Mucosa of descending colon (tissue), 3 donors: ENCODE results near the gene ARPC1B. TPM values are rescaled to one million over a fixed set of nuclear protein-coding genes. Genes with fewer than 3 reads are reported as not detected.

Experiments used
- ATAC-seq: fragments of 200-7000 bp; cut with Tn5 transposase; one replicate; pipeline ENCODE4 v1.9.1; 2020; ENCODE audit warnings: mild to moderate bottlenecking, moderate library complexity
- DNase-seq, 3 donors: peaks; one replicate each; pipeline ENCODE4 v3.0.0-alpha.2; 2020
- H3K36me3 ChIP-seq: fragments of 200-600 bp; one replicate; pipeline ENCODE4 v1.8.0; 2021; ENCODE audit warnings: low read depth, mild to moderate bottlenecking
- H3K4me1 ChIP-seq: fragments of 200-600 bp; one replicate; pipeline ENCODE4 v1.8.0; 2021; ENCODE audit warnings: low read depth, mild to moderate bottlenecking
- H3K4me3 ChIP-seq: fragments of 200-600 bp; one replicate; pipeline ENCODE4 v1.8.0; 2021; ENCODE audit warnings: mild to moderate bottlenecking
- H3K9me3 ChIP-seq: fragments of 200-600 bp; one replicate; pipeline ENCODE4 v1.8.0; 2021; ENCODE audit warnings: mild to moderate bottlenecking
- intact Hi-C, 2 donors: fragments of 100-400 bp; cut with DNase I in 1 of 2; cut with micrococcal nuclease in 1 of 2; formaldehyde crosslinking; loops; one replicate each; pipeline versions ENCODE4 v1.11.0 to v1.11.1; 2022; cut with DNase I, micrococcal nuclease
- total RNA-seq, 3 donors: library from RNA; stranded (reverse); fragmentation: NEBNext Ultra II Directional in 2 of 3; extraction: Animal tissue kit (Norgen Biotek cat#: 25700) in 2 of 3; gene quantifications; one replicate each; pipeline versions ENCODE4 v1.2.1 to v1.2.4, GENCODE V29; 2021 to 2023
- TF ChIP-seq, protein P1 (sequence below): fragments of 200-600 bp; IDR thresholded peaks from one replicate; pipeline ENCODE4 v1.8.0; 2022; ENCODE audit warnings: antibody characterized with exemption, mild to moderate bottlenecking
- donor health status: DM: no; HTN: no; CAD: no; lungs with moderate emphysema.
- donor health status: DM: no; HTN: no; CAD: no.
- donor health status: DM: no; HTN: yes; CAD: no.

ARPC1B gene
- total RNA-seq, 3 donors from 2014 or later, result 107 to 153 (median 119) TPM

DNA sequence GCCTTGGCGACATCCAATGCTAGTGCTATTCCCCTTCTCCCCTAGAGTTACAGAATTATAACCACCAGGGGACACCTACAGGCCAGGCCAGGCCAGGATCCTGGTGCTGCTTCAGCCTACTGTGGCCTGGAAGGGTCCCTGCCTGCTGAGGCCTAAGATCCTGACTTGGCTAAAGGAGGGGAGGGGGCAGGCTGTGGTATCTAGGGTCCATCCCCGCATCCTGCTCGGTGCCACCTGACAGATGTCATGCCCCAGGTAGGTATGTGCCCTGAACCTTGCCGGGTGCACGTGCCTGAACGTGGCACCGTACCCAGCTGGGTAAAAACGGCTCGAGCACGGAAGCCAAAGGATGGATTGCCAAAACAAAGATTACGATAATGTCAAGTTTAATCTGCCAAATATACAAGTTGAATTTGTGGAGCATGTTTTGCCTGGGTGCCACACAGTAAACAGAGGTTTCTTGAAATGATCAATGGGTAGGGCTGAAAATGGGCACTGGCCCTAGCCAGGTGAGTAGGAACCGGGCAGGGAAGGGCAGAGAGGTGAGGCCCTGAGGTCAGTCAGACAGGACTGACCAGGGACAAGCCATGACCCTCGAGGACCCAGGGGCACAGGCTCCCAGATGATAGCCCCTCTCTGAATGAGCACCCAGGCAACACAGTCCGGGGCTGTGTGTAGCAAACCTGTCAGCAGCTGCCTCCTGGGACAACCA is 21.2 kb downstream of the ARPC1B start:
- Histone ChIP-seq H3K36me3 (no peaks in the 10 kb centered on the region), H3K9me3 (no peaks in the 10 kb centered on the region), H3K4me3 (no peak overlapping the region), H3K4me1 (peaks cover 21% of the 10 kb centered on the region)
- intact Hi-C loops, result no loop called here
- DNase-seq (no peak), ATAC-seq (no peak)
- TF ChIP-seq, protein P1, sequence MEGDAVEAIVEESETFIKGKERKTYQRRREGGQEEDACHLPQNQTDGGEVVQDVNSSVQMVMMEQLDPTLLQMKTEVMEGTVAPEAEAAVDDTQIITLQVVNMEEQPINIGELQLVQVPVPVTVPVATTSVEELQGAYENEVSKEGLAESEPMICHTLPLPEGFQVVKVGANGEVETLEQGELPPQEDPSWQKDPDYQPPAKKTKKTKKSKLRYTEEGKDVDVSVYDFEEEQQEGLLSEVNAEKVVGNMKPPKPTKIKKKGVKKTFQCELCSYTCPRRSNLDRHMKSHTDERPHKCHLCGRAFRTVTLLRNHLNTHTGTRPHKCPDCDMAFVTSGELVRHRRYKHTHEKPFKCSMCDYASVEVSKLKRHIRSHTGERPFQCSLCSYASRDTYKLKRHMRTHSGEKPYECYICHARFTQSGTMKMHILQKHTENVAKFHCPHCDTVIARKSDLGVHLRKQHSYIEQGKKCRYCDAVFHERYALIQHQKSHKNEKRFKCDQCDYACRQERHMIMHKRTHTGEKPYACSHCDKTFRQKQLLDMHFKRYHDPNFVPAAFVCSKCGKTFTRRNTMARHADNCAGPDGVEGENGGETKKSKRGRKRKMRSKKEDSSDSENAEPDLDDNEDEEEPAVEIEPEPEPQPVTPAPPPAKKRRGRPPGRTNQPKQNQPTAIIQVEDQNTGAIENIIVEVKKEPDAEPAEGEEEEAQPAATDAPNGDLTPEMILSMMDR, result no peak

DNA sequence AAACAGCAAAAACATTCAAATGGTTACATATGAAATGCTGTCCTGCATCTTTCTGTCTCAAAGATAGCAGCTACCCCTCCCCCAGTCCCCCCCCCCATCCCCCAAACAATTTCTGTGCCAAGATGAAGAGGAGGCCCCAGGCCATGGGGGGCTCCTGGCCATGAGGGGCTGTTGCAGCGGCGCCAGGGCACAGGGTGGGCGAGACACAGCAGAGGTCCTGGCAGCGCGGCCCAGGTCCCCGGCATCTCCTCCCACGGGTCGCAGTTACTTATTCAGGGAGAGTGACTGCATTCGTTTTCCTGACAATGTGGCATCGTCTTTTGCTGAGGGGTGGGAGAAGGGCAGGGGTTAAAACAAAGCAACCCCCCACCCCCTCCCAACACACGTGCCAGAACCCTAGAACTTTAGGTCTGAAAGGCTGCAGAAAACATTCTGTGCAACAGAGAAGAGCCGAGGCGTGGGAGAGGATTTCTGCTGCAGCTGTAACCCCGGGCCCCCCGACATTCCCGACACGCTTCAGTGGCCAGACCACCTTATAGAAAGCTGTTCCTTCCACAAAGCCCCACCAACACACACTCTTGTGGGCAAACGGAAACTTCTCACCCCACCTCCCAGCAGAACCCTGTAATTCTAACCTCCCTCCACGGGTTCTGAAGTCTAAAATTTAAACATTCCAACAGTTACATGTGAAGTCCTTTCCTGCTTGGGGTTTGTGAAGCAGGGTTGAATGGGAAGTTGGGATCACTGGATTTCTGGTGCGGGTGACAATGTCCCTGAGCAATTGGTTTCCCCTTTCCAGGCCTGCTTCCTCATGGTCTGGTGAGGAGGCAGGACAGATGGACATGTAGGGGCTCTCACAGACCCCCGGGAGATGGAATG is 22.1 kb downstream of the ARPC1B start:
- Histone ChIP-seq H3K9me3 (no peaks in the 10 kb centered on the region), H3K36me3 (no peaks in the 10 kb centered on the region), H3K4me1 (peaks cover 21% of the 10 kb centered on the region), H3K4me3 (no peak overlapping the region)
- no peak for DNase-seq
- intact Hi-C loops, result no loop called here
- TF ChIP-seq, protein P1, result no peak
- no peak for ATAC-seq

DNA sequence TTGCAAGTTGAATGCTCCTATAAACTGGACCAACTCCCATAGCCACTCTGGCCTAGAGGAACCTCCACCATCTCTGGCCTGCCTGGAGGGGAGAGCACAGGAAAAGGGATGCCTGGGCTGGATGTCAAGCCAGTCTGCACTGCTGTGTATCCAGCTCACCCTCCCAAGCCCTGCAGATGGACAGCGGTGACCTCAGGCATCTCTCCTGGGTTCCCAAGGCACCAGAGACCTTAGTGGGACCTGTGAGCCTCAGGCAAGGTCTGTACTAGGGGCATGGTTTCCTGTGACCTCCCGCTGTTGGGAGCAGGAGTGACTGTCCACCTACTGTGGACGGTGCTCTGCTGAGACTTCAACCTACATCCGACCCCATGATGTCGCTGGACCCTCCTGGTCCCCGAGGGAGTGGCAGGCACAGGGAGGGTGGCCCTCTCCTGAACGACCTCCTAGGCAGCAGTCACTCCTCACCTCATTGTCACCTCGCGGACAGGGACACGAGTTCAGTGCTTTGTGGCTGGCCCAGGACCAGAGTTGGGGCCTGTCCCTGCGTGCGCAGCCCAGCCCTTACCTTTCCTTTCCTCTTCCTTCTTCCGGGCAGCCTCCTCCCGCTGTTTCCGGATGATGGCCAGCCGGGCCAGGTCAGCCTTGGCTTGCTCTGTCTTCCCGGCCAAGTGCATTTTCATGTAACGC is 22.9 kb downstream of the ARPC1B start:
- intact Hi-C loops, result no loop called here
- Histone ChIP-seq H3K36me3 (no peaks in the 10 kb centered on the region), H3K4me1 (peaks cover 13% of the 10 kb centered on the region), H3K4me3 (no peak overlapping the region), H3K9me3 (no peaks in the 10 kb centered on the region)
- no peak for DNase-seq
- no peak for ATAC-seq
- TF ChIP-seq, protein P1, result no peak

DNA sequence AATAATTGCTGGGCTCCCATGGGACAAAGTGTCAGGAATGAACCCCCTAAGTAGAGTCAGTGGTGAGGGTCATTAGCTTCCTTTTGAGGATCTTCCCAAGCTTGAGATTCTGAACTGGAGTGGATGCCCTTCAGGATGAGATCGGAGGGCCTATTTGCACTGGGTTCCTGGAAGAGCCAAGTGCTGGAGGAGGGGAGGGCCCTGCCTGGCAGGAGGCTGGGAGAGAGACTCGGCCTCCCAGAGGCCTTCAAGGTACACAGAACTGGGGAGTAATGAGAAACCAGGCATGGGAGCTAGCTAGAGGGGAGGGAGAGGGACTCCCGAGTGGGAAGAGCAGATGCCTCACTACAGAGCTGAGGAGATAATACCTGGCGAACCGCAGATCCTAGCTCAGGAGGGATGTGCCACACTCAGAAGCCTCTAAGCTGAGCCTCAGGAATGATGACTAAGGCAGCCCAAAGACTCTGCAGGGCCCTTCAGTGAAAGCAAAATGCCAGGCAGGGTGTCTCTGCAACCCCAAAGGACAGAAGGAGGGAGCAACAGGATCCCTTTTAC is 24.4 kb downstream of the ARPC1B start:
- ATAC-seq (no peak), DNase-seq (no peak)
- H3K4me3 ChIP-seq, result no peak overlapping the region
- intact Hi-C loops, result no loop called here
- no peaks in the 10 kb centered on the region for H3K36me3 ChIP-seq
- H3K9me3 ChIP-seq, result no peaks in the 10 kb centered on the region
- TF ChIP-seq, protein P1, result no peak
- peaks cover under 1% of the 10 kb centered on the region for H3K4me1 ChIP-seq

DNA sequence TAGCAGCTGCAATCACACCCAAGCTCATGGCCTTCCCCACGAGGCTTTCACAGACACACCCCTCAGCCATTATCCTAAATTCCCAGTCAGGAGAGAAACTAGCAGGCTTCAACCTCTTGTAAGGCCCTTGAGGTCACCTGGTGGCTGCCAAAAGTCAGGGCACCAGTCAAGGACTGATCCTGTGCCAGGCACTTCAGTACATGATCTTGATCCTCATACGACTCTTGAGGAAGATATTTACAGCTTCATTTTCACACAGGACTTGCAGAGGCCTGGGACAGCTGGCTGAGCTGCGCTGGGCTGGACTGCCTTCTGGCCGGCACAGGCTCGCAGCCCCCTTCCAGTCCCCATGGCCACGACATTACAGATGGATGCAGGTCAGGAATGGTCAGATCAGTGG is 25.1 kb downstream of the ARPC1B start:
- no peak for ATAC-seq
- TF ChIP-seq, protein P1, result no peak
- Histone ChIP-seq H3K36me3 (no peaks in the 10 kb centered on the region), H3K9me3 (no peaks in the 10 kb centered on the region), H3K4me1 (no peaks in the 10 kb centered on the region), H3K4me3 (no peak overlapping the region)
- intact Hi-C loops, result no loop called here
- DNase-seq, result no peak
